Mesenteric fat pad (tissue), 1 donor: Measurements from ENCODE around the gene SFXN5. TPM values are rescaled to one million over a fixed set of nuclear protein-coding genes. Genes with fewer than 3 reads are reported as not detected.
"Not testable (repeated sequence)": the region's sequence is repeated elsewhere in the genome, so short reads cannot be mapped to it uniquely, and the experiment has no call there.

Experiments used
- DNase-seq: peaks from one replicate; pipeline ENCODE4 v3.0.0-alpha.2; 2020; ENCODE audit warnings: low spot score
- total RNA-seq: library from RNA; stranded (reverse); fragmentation: NEBNext Ultra II Directional; extraction: Animal tissue kit (Norgen Biotek cat#: 25700); gene quantifications from one replicate; pipeline ENCODE4 v1.2.1, GENCODE V29; 2021
- donor health status: DM: yes; HTN: yes; CAD: no.

Gene SFXN5
- total RNA-seq, 1 donor from 2014 or later: 11.7 TPM

- no peak for DNase-seq
These were observed 157.9 kb downstream of the SFXN5 start for GRCh38 chr2:72913486-72914205.

GRCh38 chr2:72911256-72911655 lies 160.3 kb downstream of the SFXN5 start:
- no peak for DNase-seq

GRCh38 chr2:72908741-72909140 lies 162.8 kb downstream of the SFXN5 start:
- no peak for DNase-seq

- DNase-seq: not testable (repeated sequence)
These were observed 164.1 kb downstream of the SFXN5 start for GRCh38 chr2:72907369-72907768.

- no peak for DNase-seq
These were observed 170.1 kb downstream of the SFXN5 start for GRCh38 chr2:72901426-72901825.

GRCh38 chr2:72900191-72900825 lies 171.2 kb downstream of the SFXN5 start:
- no peak for DNase-seq

GRCh38 chr2:72898585-72898906 lies 173.0 kb downstream of the SFXN5 start:
- no peak for DNase-seq

- peak; percentile 67 for DNase-seq
These were observed 173.5 kb downstream of the SFXN5 start for GRCh38 chr2:72897785-72898584.

- no peak for DNase-seq
These were observed 175.1 kb downstream of the SFXN5 start for GRCh38 chr2:72896446-72896845.

- DNase-seq: peak; percentile 89
These were observed 175.7 kb downstream of the SFXN5 start for GRCh38 chr2:72895759-72896281.

DNA sequence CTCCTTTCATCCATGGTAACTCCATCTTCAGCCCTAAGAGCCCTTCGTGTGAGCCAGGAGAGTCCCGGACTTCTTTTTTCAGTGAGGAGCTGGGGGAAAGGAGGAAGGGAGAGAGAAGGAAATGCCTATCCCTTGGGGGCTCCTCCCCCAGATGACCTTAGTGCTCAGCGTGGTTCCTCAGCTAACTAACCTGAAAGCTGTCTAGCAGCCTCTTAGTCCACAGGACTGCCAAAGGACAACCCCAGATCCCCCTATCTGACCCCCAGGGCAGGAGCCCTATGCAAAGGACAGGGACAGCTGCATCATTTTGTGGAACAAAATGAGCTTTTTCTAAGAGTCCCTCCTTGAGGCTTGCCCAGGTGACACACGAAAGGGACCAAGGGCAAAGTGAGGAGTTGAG lies 176.4 kb downstream of the SFXN5 start:
- DNase-seq: no peak

GRCh38 chr2:72894514-72894913 lies 177.0 kb downstream of the SFXN5 start:
- DNase-seq: no peak

DNA sequence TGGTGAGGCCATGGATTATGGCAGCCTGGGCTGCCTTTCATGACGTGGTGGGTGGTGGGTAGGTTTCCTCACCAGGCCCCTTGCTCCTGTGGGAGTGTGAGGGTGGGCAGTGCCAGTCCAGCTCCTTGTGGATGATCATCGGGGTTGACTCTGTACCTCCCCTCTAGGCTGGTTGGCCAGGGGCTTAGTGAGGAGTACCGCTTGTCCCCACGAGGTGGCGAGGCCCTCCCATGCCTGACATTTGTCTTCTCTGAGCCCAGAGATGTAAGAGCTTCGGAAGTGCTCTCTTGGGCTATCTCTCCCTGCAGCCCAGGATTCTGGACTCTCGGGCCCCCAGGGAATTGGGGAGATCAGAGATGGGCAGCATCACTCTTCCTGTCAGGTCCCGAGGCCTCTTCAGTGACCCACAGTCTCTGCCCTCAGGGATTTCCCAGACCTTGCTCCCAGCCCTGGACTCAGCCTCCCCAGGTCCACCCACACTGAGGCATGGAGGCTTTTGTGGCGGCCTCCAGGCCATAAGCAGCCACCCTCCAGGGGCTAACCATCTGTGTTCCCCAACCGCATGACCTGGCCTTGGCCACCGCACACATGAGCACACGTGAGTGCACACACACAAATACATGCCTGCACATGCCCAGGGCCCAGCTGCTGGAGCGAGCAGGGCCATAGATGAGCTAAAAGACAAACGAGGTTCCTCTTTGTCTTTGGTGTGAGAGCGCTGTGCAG lies 177.8 kb downstream of the SFXN5 start:
- DNase-seq: peak; percentile 79

- DNase-seq: peak; percentile 89
These were observed 178.9 kb downstream of the SFXN5 start for GRCh38 chr2:72892506-72893173.

Other genes with a start within 250 kb of the SFXN5 start
- gene EXOC6B, start 245.7 kb downstream of the SFXN5 start, total RNA-seq: 37.4 TPM
- gene SPR, start 184.3 kb downstream of the SFXN5 start, total RNA-seq: 38.6 TPM
- not detected for gene EMX1, start 154.2 kb downstream of the SFXN5 start, total RNA-seq
- 28.1 TPM for gene RAB11FIP5, start 41.2 kb upstream of the SFXN5 start, total RNA-seq
- not detected for gene NOTO, start 130.9 kb upstream of the SFXN5 start, total RNA-seq
- gene SMYD5, start 142.5 kb upstream of the SFXN5 start, total RNA-seq: 25.1 TPM
- gene PRADC1, start 161.5 kb upstream of the SFXN5 start, total RNA-seq: 31.1 TPM
- gene CCT7, start 162.6 kb upstream of the SFXN5 start, total RNA-seq: 190 TPM
- 1.7 TPM for gene FBXO41, start 212.8 kb upstream of the SFXN5 start, total RNA-seq
- not detected for gene EGR4, start 221.8 kb upstream of the SFXN5 start, total RNA-seq